Tibial nerve (tissue), 4 donors: ENCODE data around the gene XPNPEP1. TPM values are rescaled to one million over a fixed set of nuclear protein-coding genes. Genes with fewer than 3 reads are reported as not detected.
A peak's percentile ranks its signal among the peaks of the same experiment; 100 is the strongest.

ENCODE experiments used
- DNase-seq, 2 donors: peaks; one replicate each; pipeline ENCODE4 v3.0.0-alpha.2; 2019; ENCODE audit warnings: low spot score in 2 of 2
- H3K27ac ChIP-seq, 4 donors: fragments of 200-600 bp; sonication (generic) in 3 of 4; one replicate each; pipeline ENCODE4 v1.5.1; 2017 to 2019; ENCODE audit warnings: mild to moderate bottlenecking in 1 of 4
- H3K27me3 ChIP-seq, 2 donors: fragments of 200-600 bp; sonication (generic) in 1 of 2; one replicate each; pipeline versions ENCODE4 v1.5.1 to v1.6.0; 2017 to 2019
- H3K36me3 ChIP-seq, 3 donors: fragments of 200-600 bp; sonication (generic); one replicate each; pipeline ENCODE4 v1.5.1; 2018 to 2019
- H3K4me1 ChIP-seq, 4 donors: fragments of 200-600 bp; sonication (generic) in 3 of 4; one replicate each; pipeline ENCODE4 v1.5.1; 2017 to 2019
- H3K4me3 ChIP-seq, 4 donors: fragments of 200-600 bp; sonication (generic) in 3 of 4; one replicate each; pipeline ENCODE4 v1.5.1; 2017 to 2019; ENCODE audit warnings: mild to moderate bottlenecking in 1 of 4, moderate library complexity in 1 of 4
- H3K9me3 ChIP-seq, 4 donors: fragments of 200-600 bp; sonication (generic) in 3 of 4; one replicate each; pipeline ENCODE4 v1.5.1; 2017 to 2019
- CTCF ChIP-seq, 5 experiments: fragments of 200-600 bp in 3 of 5; fragments of 450-650 bp in 2 of 5; sonication (generic) in 3 of 5; IDR thresholded peaks; one replicate each; pipeline ENCODE4 v1.5.1; 2016 to 2019; ENCODE audit warnings: antibody characterized with exemption in 5 of 5, mild to moderate bottlenecking in 3 of 5, moderate library complexity in 2 of 5
- EP300 ChIP-seq, 2 donors: sonication (generic); formaldehyde crosslinking; IDR thresholded peaks; one replicate each; pipeline ENCODE4 v1.6.1; 2017; ENCODE audit warnings: antibody characterized with exemption in 2 of 2, mild to moderate bottlenecking in 1 of 2
- POLR2A ChIP-seq, 2 donors: fragments of 450-650 bp; IDR thresholded peaks; one replicate each; pipeline ENCODE4 v1.6.1; 2017; ENCODE audit warnings: antibody characterized with exemption in 2 of 2, mild to moderate bottlenecking in 2 of 2, moderate library complexity in 2 of 2
- WGBS, 2 donors: methylation state at CpG; one replicate each; pipeline ENCODE4 v1.1.5; 2018; 5-methylcytosine and 5-hydroxymethylcytosine counted together
- total RNA-seq, 4 donors: library from RNA; depleted of rRNA; stranded (reverse); fragments of >200 nt; gene quantifications; one replicate each; pipeline ENCODE4 v1.1.0, GENCODE V29; 2016

The XPNPEP1 gene
- total RNA-seq, 4 donors from 2014 or later, result 41.0 to 99.3 (median 62.4) TPM

- Histone ChIP-seq H3K27ac (peak overlapping the region in 2 of 4 donors; percentile 53 to 63), H3K4me1 (peaks cover 0 to 25% (median 4%) of the 10 kb centered on the region in 4 donors), H3K4me3 (no peak overlapping the region), H3K36me3 (no peaks in the 10 kb centered on the region), H3K27me3 (no peaks in the 10 kb centered on the region), H3K9me3 (no peaks in the 10 kb centered on the region)
- WGBS, 2 donors, result 70 to 79% methylated on average over 4 of the region's 4 CpGs
- no peak for DNase-seq
- TF ChIP-seq POLR2A (IDR thresholded peaks at IDR 0.05) (no peak), EP300 (IDR thresholded peaks at IDR 0.05) (no peak), CTCF (IDR thresholded peaks at IDR 0.05) (no peak)
Measured at GRCh38 chr10:109941236-109941862, 18.0 kb upstream of the XPNPEP1 start.

- TF ChIP-seq CTCF (IDR thresholded peaks at IDR 0.05), result no peak
- no peak for TF ChIP-seq EP300 (IDR thresholded peaks at IDR 0.05)
- TF ChIP-seq POLR2A (IDR thresholded peaks at IDR 0.05), result no peak
- H3K27ac ChIP-seq, result no peak overlapping the region
- DNase-seq, result no peak
- H3K4me3 ChIP-seq, result no peak overlapping the region
- 91 to 96% methylated on average over 3 of the region's 3 CpGs for WGBS, 2 donors
- H3K36me3 ChIP-seq, result no peaks in the 10 kb centered on the region
- H3K4me1 ChIP-seq, result peaks cover 0 to 30% (median 4%) of the 10 kb centered on the region in 4 donors
- H3K9me3 ChIP-seq, result no peaks in the 10 kb centered on the region
- H3K27me3 ChIP-seq, result no peaks in the 10 kb centered on the region
Measured at GRCh38 chr10:109940553-109940952, 17.2 kb upstream of the XPNPEP1 start.

GRCh38 chr10:109940117-109940516 is 16.8 kb upstream of the XPNPEP1 start:
- whole genome bisulfite sequencing, 2 donors, result 71 to 81% methylated on average over 1 of the region's 1 CpG
- Histone ChIP-seq H3K27ac (no peak overlapping the region), H3K27me3 (no peaks in the 10 kb centered on the region), H3K9me3 (no peaks in the 10 kb centered on the region), H3K4me1 (peaks cover 0 to 34% (median 4%) of the 10 kb centered on the region in 4 donors), H3K36me3 (no peaks in the 10 kb centered on the region), H3K4me3 (no peak overlapping the region)
- TF ChIP-seq POLR2A (IDR thresholded peaks at IDR 0.05), result no peak
- TF ChIP-seq CTCF (IDR thresholded peaks at IDR 0.05), result no peak
- no peak for TF ChIP-seq EP300 (IDR thresholded peaks at IDR 0.05)
- no peak for DNase-seq

- H3K27ac ChIP-seq, result peak overlapping the region in 1 of 4 donors; percentile 51
- no peak overlapping the region for H3K4me3 ChIP-seq
- no peaks in the 10 kb centered on the region for H3K9me3 ChIP-seq
- no peaks in the 10 kb centered on the region for H3K27me3 ChIP-seq
- no peak for DNase-seq
- TF ChIP-seq POLR2A (IDR thresholded peaks at IDR 0.05) (no peak), CTCF (IDR thresholded peaks at IDR 0.05) (no peak), EP300 (IDR thresholded peaks at IDR 0.05) (no peak)
- no peaks in the 10 kb centered on the region for H3K36me3 ChIP-seq
- H3K4me1 ChIP-seq, result peaks cover 0 to 41% (median 5%) of the 10 kb centered on the region in 4 donors
- 34 to 42% methylated on average over 3 of the region's 3 CpGs for WGBS, 2 donors
Measured at GRCh38 chr10:109939315-109939961, 16.1 kb upstream of the XPNPEP1 start.

GRCh38 chr10:109937460-109938065 is 14.3 kb upstream of the XPNPEP1 start:
- no peak overlapping the region for H3K27ac ChIP-seq
- peaks cover 0 to 57% (median 9%) of the 10 kb centered on the region in 4 donors for H3K4me1 ChIP-seq
- no peak for DNase-seq
- 83 to 88% methylated on average over 6 of the region's 6 CpGs for WGBS, 2 donors
- TF ChIP-seq CTCF (IDR thresholded peaks at IDR 0.05), result no peak
- TF ChIP-seq POLR2A (IDR thresholded peaks at IDR 0.05), result no peak
- no peak for TF ChIP-seq EP300 (IDR thresholded peaks at IDR 0.05)
- H3K27me3 ChIP-seq, result no peaks in the 10 kb centered on the region
- no peaks in the 10 kb centered on the region for H3K9me3 ChIP-seq
- H3K36me3 ChIP-seq, result no peaks in the 10 kb centered on the region
- no peak overlapping the region for H3K4me3 ChIP-seq
